HG03558 (cell line): ENCODE measurements around the gene HHLA2.

Experiments
- ATAC-seq: cut with Tn5 transposase; IDR thresholded peaks from one replicate; pipeline ENCODE4 v1.9.1; 2021; ENCODE audit warnings: moderate number of reproducible peaks; ENCODE audit not compliant: unreplicated experiment; ENCODE audit errors: extremely low read depth

Gene HHLA2

GRCh38 chr3:108412121-108412750 lies 115.9 kb downstream of the HHLA2 start:
- ATAC-seq: no peak

- ATAC-seq: no peak
These were observed 117.7 kb downstream of the HHLA2 start for GRCh38 chr3:108414007-108414406.

- ATAC-seq: no peak
These were observed 119.3 kb downstream of the HHLA2 start for GRCh38 chr3:108415661-108416060.

GRCh38 chr3:108416111-108416869 lies 119.9 kb downstream of the HHLA2 start:
- ATAC-seq: no peak

- ATAC-seq: no peak
These were observed 124.6 kb downstream of the HHLA2 start for GRCh38 chr3:108420926-108421325.
